Measurements from ENCODE around the gene SP2. TPM values are rescaled to one million over a fixed set of nuclear protein-coding genes. Genes with fewer than 3 reads are reported as not detected.

Gene SP2
- total and polyA plus RNA-seq, 10 donors = 4.5 to 22.6 (median 15.1) TPM

GRCh38 chr17:47935961-47936360 is 39.9 kb downstream of the SP2 start:
- Histone ChIP-seq H3K36me3 (peaks cover 0 to 2% (median 0%) of the 10 kb centered on the region in 6 donors), H3K9me3 (no peaks in the 10 kb centered on the region), H3K27ac (no peak overlapping the region), H3K4me1 (peaks cover 3 to 13% (median 5%) of the 10 kb centered on the region in 6 donors), H3K27me3 (replicated peaks in 1 of 7) (no peaks in the 10 kb centered on the region), H3K4me3 (no peak overlapping the region)
- TF ChIP-seq CTCF (IDR thresholded peaks at IDR 0.05 in 8 of 11, conservative IDR thresholded peaks at IDR 0.05 in 3 of 11) (no peak), POLR2AphosphoS5 (IDR thresholded peaks at IDR 0.05) (no peak), POLR2A (IDR thresholded peaks at IDR 0.05) (no peak)
- DNase-seq = no peak
- intact Hi-C loops (cut with DNase I; ENCODE audit: low total_unique reads) = no loop called here
- WGBS, 5 donors = 65 to 93% (median 88%) methylated on average over 5 of the region's 5 CpGs

GRCh38 chr17:47937941-47938340 is 41.9 kb downstream of the SP2 start:
- H3K36me3 ChIP-seq = no peaks in the 10 kb centered on the region
- intact Hi-C loops (cut with DNase I; ENCODE audit: low total_unique reads) = no loop called here
- H3K27me3 ChIP-seq (replicated peaks in 1 of 7) = no peaks in the 10 kb centered on the region
- no peak overlapping the region for H3K27ac ChIP-seq
- H3K4me3 ChIP-seq = no peak overlapping the region
- DNase-seq = no peak
- TF ChIP-seq POLR2AphosphoS5 (IDR thresholded peaks at IDR 0.05) (no peak), POLR2A (IDR thresholded peaks at IDR 0.05) (no peak), CTCF (IDR thresholded peaks at IDR 0.05 in 8 of 11, conservative IDR thresholded peaks at IDR 0.05 in 3 of 11) (no peak)
- no peaks in the 10 kb centered on the region for H3K9me3 ChIP-seq
- peaks cover 10 to 29% (median 19%) of the 10 kb centered on the region in 6 donors for H3K4me1 ChIP-seq
- WGBS, 5 donors = 69 to 83% (median 76%) methylated on average over 5 of the region's 5 CpGs

- WGBS, 5 donors = 0 to 4% (median 1%) methylated on average over 30 to 50 of the region's 50 CpGs
Measured at GRCh38 chr17:47941246-47942095, 45.4 kb downstream of the SP2 start, which contains the start of gene PNPO. TSS of gene PNPO (plus strand) at chr17:47941571. CDS start at chr17:47941676, 105 bp downstream.

More at GRCh38 chr17:47941246-47942095, 45.4 kb downstream of the SP2 start, which contains the start of gene PNPO:
- peaks cover 10 to 64% (median 39%) of the 10 kb centered on the region in 6 donors for H3K4me1 ChIP-seq
- H3K27ac ChIP-seq = peak within 1 kb of the TSS; percentile 49 to 92 (median 84)
- peak; percentile 81 to 89 (median 87) for TF ChIP-seq POLR2AphosphoS5 (IDR thresholded peaks at IDR 0.05)
- TF ChIP-seq CTCF (IDR thresholded peaks at IDR 0.05 in 8 of 11, conservative IDR thresholded peaks at IDR 0.05 in 3 of 11) = peak in 2 of 11 experiments; percentile 24 to 38
- peak in 1 of 3 donors; percentile 43 for TF ChIP-seq POLR2A (IDR thresholded peaks at IDR 0.05)
- intact Hi-C loops (cut with DNase I; ENCODE audit: low total_unique reads) = loop anchor here (2.0 kb wide), 1 partner anchor 45 kb away; the partner anchor contains the start of gene SP2
- peaks cover 0 to 33% (median 10%) of the 10 kb centered on the region in 6 donors for H3K36me3 ChIP-seq
- H3K4me3 ChIP-seq = peak within 1 kb of the TSS; percentile 69 to 97 (median 84)
- H3K9me3 ChIP-seq = no peaks in the 10 kb centered on the region
- peak; percentile 97 for DNase-seq
- no peaks in the 10 kb centered on the region for H3K27me3 ChIP-seq (replicated peaks in 1 of 7)

All from spleen (tissue), 11 donors.